Endothelial cell (in vitro differentiated cells): ENCODE data around the gene DCAF12. TPM values are rescaled to one million over a fixed set of nuclear protein-coding genes. Genes with fewer than 3 reads are reported as not detected.

ENCODE experiments used
- DNase-seq: peaks from one replicate; pipeline ENCODE4 v3.0.0; 2021; ENCODE audit warnings: low spot score
- H3K27ac Mint-ChIP-seq: one replicate; pipeline ENCODE4 v1.8.0; 2021; ENCODE audit warnings: mixed read lengths, inconsistent platforms; ENCODE audit not compliant: unreplicated experiment
- H3K27me3 Mint-ChIP-seq: one replicate; pipeline ENCODE4 v1.8.0; 2021; ENCODE audit warnings: mild to moderate bottlenecking, moderate library complexity, mixed read lengths, inconsistent platforms; ENCODE audit not compliant: unreplicated experiment
- H3K36me3 Mint-ChIP-seq: one replicate; pipeline ENCODE4 v1.8.0; 2021; ENCODE audit warnings: mild to moderate bottlenecking, low read depth, mixed read lengths, inconsistent platforms; ENCODE audit not compliant: unreplicated experiment
- H3K4me1 Mint-ChIP-seq: one replicate; pipeline ENCODE4 v1.8.0; 2021; ENCODE audit warnings: mild to moderate bottlenecking, mixed read lengths, inconsistent platforms; ENCODE audit not compliant: unreplicated experiment
- H3K4me3 Mint-ChIP-seq: one replicate; pipeline ENCODE4 v1.8.0; 2021; ENCODE audit warnings: mild to moderate bottlenecking, mixed read lengths, inconsistent platforms; ENCODE audit not compliant: unreplicated experiment
- H3K9me3 Mint-ChIP-seq: one replicate; pipeline ENCODE4 v1.8.0; 2021; ENCODE audit warnings: mixed read lengths, inconsistent platforms; ENCODE audit not compliant: unreplicated experiment
- total RNA-seq: library from RNA; stranded (reverse); fragmentation: NEBNext Ultra II Directional; extraction: Animal tissue kit (Norgen Biotek cat#: 25700); gene quantifications from one replicate; pipeline ENCODE4 v1.2.1, GENCODE V29; 2021; ENCODE audit not compliant: unreplicated experiment
- TF ChIP-seq, protein P1 (sequence below): fragments of 200-600 bp; sonication (generic); IDR thresholded peaks from one replicate; pipeline ENCODE4 v1.5.0; 2021; ENCODE audit warnings: antibody characterized with exemption; ENCODE audit not compliant: unreplicated experiment

The DCAF12 gene
- total RNA-seq, 1 donor from 2014 or later: 47.3 TPM

DNA sequence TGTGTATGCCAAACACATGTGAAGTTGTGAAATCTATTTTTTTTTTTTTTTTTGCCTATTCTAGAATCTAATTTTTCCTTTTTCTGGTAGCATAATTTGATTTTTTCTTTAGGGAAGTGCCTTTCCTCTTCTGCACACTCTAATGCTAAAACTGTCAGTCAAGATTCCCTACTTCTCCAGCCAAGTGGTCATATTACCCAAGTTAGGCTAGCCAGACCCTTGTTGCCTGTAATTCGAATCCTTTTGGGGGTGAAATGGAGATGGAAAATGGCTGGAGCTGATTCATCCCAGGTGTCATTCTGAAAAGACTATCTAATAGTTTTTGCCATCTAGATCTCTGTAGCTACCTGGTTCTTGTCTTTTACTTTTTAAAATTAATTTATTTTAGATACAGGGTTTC lies 27.6 kb upstream of the DCAF12 start:
- Mint-ChIP-seq H3K4me1 (peaks cover 15% of the 10 kb centered on the region), H3K27ac (no peak overlapping the region), H3K4me3 (no peak overlapping the region), H3K9me3 (no peaks in the 10 kb centered on the region), H3K27me3 (no peaks in the 10 kb centered on the region), H3K36me3 (no peaks in the 10 kb centered on the region)
- TF ChIP-seq, protein P1, sequence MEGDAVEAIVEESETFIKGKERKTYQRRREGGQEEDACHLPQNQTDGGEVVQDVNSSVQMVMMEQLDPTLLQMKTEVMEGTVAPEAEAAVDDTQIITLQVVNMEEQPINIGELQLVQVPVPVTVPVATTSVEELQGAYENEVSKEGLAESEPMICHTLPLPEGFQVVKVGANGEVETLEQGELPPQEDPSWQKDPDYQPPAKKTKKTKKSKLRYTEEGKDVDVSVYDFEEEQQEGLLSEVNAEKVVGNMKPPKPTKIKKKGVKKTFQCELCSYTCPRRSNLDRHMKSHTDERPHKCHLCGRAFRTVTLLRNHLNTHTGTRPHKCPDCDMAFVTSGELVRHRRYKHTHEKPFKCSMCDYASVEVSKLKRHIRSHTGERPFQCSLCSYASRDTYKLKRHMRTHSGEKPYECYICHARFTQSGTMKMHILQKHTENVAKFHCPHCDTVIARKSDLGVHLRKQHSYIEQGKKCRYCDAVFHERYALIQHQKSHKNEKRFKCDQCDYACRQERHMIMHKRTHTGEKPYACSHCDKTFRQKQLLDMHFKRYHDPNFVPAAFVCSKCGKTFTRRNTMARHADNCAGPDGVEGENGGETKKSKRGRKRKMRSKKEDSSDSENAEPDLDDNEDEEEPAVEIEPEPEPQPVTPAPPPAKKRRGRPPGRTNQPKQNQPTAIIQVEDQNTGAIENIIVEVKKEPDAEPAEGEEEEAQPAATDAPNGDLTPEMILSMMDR: no peak
- DNase-seq: no peak

DNA sequence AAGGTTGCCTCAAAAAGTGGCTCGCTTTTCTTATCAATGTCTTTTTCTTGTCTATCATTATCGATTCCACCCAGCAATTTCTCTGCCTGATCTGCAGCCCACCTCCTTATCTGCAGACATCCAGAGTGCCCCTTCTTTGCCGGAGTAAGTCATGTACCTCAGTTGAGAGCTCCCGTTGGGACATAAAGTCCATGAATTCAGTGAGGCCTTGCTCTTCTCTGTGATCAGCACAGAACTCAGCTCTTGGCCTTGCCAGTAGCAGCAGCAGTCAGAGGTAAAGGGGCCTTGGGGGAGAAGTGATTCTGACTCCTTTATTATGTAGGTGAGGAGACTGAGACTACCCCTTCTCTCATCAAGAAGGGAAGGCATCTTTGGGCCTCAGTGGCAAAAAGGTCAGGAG lies 24.9 kb upstream of the DCAF12 start:
- TF ChIP-seq, protein P1: no peak
- H3K4me3 Mint-ChIP-seq: no peak overlapping the region
- peak overlapping the region; percentile 81 for H3K27ac Mint-ChIP-seq

DNA sequence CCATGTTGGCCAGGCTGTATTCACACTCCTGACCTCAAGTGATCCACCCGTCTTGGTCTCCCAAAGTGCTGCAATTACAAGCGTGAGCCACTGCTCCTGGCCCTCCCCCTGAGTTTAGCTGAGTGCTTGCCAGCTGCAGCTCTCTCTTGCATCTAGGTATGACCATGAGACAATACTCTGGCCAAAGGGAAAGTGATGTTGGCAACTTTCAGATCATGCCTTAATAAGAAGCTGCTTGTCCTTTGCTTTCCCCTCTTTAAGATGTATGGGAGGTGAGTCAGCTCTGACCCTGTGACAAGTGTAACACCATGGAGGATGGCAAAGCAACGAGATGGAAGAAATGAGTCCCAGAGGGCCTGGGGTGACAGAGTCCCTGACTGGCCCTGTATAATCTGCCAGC lies 18.7 kb upstream of the DCAF12 start:
- Mint-ChIP-seq H3K27ac (no peak overlapping the region), H3K27me3 (no peaks in the 10 kb centered on the region)

More for the DNA sequence above, 24.9 kb upstream of the DCAF12 start:
- Mint-ChIP-seq H3K4me1 (peaks cover 18% of the 10 kb centered on the region), H3K36me3 (no peaks in the 10 kb centered on the region), H3K27me3 (no peaks in the 10 kb centered on the region), H3K9me3 (no peaks in the 10 kb centered on the region)
- no peak for DNase-seq

DNA sequence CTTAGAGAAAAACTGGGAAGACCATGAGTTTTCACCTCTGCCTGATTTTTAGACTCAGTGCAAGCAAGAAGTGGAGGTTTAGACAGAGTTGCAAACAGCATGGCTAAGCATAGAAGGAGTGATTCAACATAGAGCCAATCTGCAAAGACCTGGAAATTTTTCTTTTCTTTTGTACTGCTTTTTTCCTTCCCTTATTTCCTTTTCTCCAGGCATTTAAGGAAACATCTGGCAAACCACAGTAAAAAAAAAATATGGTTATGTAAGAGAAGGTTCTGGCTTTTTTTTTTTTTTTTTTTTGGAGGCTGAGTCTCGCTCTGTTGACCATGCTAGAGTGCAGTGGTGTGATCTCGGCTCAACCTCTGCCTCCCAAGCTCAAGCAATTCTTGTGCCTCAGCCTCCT lies 16.6 kb upstream of the DCAF12 start:
- no peak for DNase-seq
- Mint-ChIP-seq H3K27ac (peak overlapping the region; percentile 39), H3K9me3 (no peaks in the 10 kb centered on the region), H3K36me3 (no peaks in the 10 kb centered on the region), H3K4me3 (no peak overlapping the region), H3K4me1 (peaks cover 12% of the 10 kb centered on the region), H3K27me3 (peaks cover 1% of the 10 kb centered on the region)
- TF ChIP-seq, protein P1: no peak

More for the DNA sequence above, 18.7 kb upstream of the DCAF12 start:
- Mint-ChIP-seq H3K9me3 (no peaks in the 10 kb centered on the region), H3K4me1 (peaks cover 19% of the 10 kb centered on the region), H3K4me3 (no peak overlapping the region), H3K36me3 (no peaks in the 10 kb centered on the region)
- TF ChIP-seq, protein P1: no peak
- no peak for DNase-seq

DNA sequence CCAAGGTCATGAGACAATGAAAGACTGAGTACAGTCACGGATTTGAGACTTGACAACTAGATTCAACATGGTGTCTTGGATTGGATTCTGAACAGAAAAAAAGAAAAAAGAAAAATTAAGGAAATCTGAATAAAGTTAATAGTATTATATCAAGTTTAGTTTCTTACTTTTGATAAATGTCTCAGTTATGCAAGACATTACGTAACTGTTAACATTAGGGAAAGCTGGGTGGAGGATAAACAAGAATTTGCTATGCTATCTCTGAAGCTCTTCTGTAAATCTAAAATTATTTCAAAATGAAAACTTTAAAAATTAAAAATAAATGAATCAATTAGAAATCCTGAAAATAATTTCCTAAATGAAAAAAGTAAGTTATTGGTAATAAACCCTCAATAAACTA lies 14.4 kb upstream of the DCAF12 start:
- DNase-seq: no peak
- Mint-ChIP-seq H3K4me3 (no peak overlapping the region), H3K36me3 (no peaks in the 10 kb centered on the region), H3K4me1 (peaks cover 8% of the 10 kb centered on the region), H3K27me3 (peaks cover 1% of the 10 kb centered on the region), H3K9me3 (no peaks in the 10 kb centered on the region), H3K27ac (no peak overlapping the region)
- TF ChIP-seq, protein P1: no peak
